ENCODE measurements around the gene SPTBN5. TPM values are rescaled to one million over a fixed set of nuclear protein-coding genes. Genes with fewer than 3 reads are reported as not detected.

Gene SPTBN5
- total and polyA plus RNA-seq, 2 experiments from 2014 or later, result 0.57 to 1.1 TPM

- no peak for TF ChIP-seq ZNF462 (CRISPR knock-in tag; IDR thresholded peaks at IDR 0.05)
- no peak for TF ChIP-seq REST (IDR thresholded peaks at IDR 0.05; ENCODE audit: unreplicated experiment)
- no peak for TF ChIP-seq JUNB (IDR thresholded peaks at IDR 0.05; ENCODE audit: unreplicated experiment)
These were observed 2.7 kb upstream of the SPTBN5 start (continued) for GRCh38 chr15:41896566-41896965.

- H3K4me3 ChIP-seq, result no peak overlapping the region
- Mint-ChIP-seq H3K4me1 (no peaks in the 10 kb centered on the region; the same call in 1 of the 3 replicates), H3K27me3 (ENCODE audit: insufficient read depth, low read depth, poor library complexity) (peaks cover 13% of the 10 kb centered on the region), H3K9me3 (no peaks in the 10 kb centered on the region), H3K36me3 (ENCODE audit: low read depth) (peaks cover 16% of the 10 kb centered on the region), H3K27ac (no peak overlapping the region), H3K4me3 (no peak overlapping the region)
- H2AFZ ChIP-seq, result no peak overlapping the region
- H3K4me1 ChIP-seq (ENCODE audit: insufficient read depth), result no peaks in the 10 kb centered on the region
- no peak overlapping the region for H3K4me2 ChIP-seq
- no peaks in the 10 kb centered on the region for H3K9me2 ChIP-seq (ENCODE audit: insufficient read depth)
- no peaks in the 10 kb centered on the region for H3K79me2 ChIP-seq (replicated peaks; ENCODE audit: insufficient read depth)
- DNase-seq (ENCODE audit: low spot score), result no peak
- no peaks in the 10 kb centered on the region for H3F3A ChIP-seq (replicated peaks; ENCODE audit: low read depth)
- peaks cover 3% of the 10 kb centered on the region; the same call in 1 of the 2 replicates for H3K36me3 ChIP-seq (ENCODE audit: insufficient read depth)
- no peaks in the 10 kb centered on the region; the same call in 1 of the 2 replicates for H4K20me1 ChIP-seq (replicated peaks; ENCODE audit: insufficient read depth)
- H3K27me3 ChIP-seq (ENCODE audit: insufficient read depth), result no peaks in the 10 kb centered on the region
- H3K27ac ChIP-seq (ENCODE audit: low read depth), result no peak overlapping the region
- ATAC-seq, result no peak
- TF ChIP-seq STAT1 (IDR thresholded peaks at IDR 0.05; ENCODE audit: unreplicated experiment) (no peak), ZNF462 (CRISPR knock-in tag; IDR thresholded peaks at IDR 0.05) (no peak), JUNB (IDR thresholded peaks at IDR 0.05; ENCODE audit: unreplicated experiment) (no peak), ZNF114 (CRISPR knock-in tag; IDR thresholded peaks at IDR 0.05) (no peak), EZH2phosphoT487 (IDR thresholded peaks at IDR 0.05; ENCODE audit: unreplicated experiment) (no peak)
These were observed 2.1 kb upstream of the SPTBN5 start for GRCh38 chr15:41895957-41896356.
